Calu3 (cell line): Measurements from ENCODE around the gene SDC1. TPM values are rescaled to one million over a fixed set of nuclear protein-coding genes. Genes with fewer than 3 reads are reported as not detected.

ENCODE experiments used
- BruUV-seq: library from RNA; stranded (reverse); fragments of 400-500 nt; replicated peaks from 2 replicates; lab custom pipeline; 2021; lab: Mats Ljungman, UMichigan
- CTCF ChIA-PET: fragments of 300-600 bp; sonication (Branson Sonifier 250); formaldehyde crosslinking; loops from one replicate; lab custom pipeline; 2022; ENCODE audit warnings: antibody characterized with exemption; lab: Charles Lee
- DNase-seq: peaks from one replicate; pipeline ENCODE4 v3.0.0; 2022
- H3K27ac Mint-ChIP-seq: one replicate; pipeline ENCODE4 v1.8.0; 2022; ENCODE audit warnings: mixed read lengths; ENCODE audit not compliant: unreplicated experiment
- H3K27me3 Mint-ChIP-seq: one replicate; pipeline ENCODE4 v1.8.0; 2022; ENCODE audit warnings: mixed read lengths; ENCODE audit not compliant: unreplicated experiment
- H3K36me3 Mint-ChIP-seq: one replicate; pipeline ENCODE4 v1.8.0; 2022; ENCODE audit warnings: mild to moderate bottlenecking, moderate library complexity, mixed read lengths; ENCODE audit not compliant: insufficient read depth, unreplicated experiment
- H3K4me1 Mint-ChIP-seq: one replicate; pipeline ENCODE4 v1.8.0; 2022; ENCODE audit warnings: mild to moderate bottlenecking, low read depth, mixed read lengths; ENCODE audit not compliant: unreplicated experiment
- H3K4me3 Mint-ChIP-seq: one replicate; pipeline ENCODE4 v1.8.0; 2022; ENCODE audit warnings: mild to moderate bottlenecking, low read depth, moderate library complexity, mixed read lengths; ENCODE audit not compliant: unreplicated experiment
- H3K9me3 Mint-ChIP-seq: one replicate; pipeline ENCODE4 v1.8.0; 2022; ENCODE audit warnings: low read depth, mixed read lengths; ENCODE audit not compliant: unreplicated experiment
- intact Hi-C: fragments of 100-400 bp; cut with micrococcal nuclease; formaldehyde crosslinking; loops from one replicate; pipeline ENCODE4 v1.10.0; 2022; ENCODE audit not compliant: unreplicated experiment
- total RNA-seq: library from RNA; stranded (reverse); gene quantifications from 2 replicates; pipeline ENCODE4 v1.2.3, GENCODE V29; 2022
- TF ChIP-seq, protein P1 (sequence below): fragments of 200-600 bp; IDR thresholded peaks from one replicate; pipeline ENCODE4 v1.8.0; 2022; ENCODE audit warnings: antibody characterized with exemption; ENCODE audit not compliant: unreplicated experiment

SDC1 gene
- total RNA-seq, 1 experiment from 2014 or later = 118 TPM

DNA sequence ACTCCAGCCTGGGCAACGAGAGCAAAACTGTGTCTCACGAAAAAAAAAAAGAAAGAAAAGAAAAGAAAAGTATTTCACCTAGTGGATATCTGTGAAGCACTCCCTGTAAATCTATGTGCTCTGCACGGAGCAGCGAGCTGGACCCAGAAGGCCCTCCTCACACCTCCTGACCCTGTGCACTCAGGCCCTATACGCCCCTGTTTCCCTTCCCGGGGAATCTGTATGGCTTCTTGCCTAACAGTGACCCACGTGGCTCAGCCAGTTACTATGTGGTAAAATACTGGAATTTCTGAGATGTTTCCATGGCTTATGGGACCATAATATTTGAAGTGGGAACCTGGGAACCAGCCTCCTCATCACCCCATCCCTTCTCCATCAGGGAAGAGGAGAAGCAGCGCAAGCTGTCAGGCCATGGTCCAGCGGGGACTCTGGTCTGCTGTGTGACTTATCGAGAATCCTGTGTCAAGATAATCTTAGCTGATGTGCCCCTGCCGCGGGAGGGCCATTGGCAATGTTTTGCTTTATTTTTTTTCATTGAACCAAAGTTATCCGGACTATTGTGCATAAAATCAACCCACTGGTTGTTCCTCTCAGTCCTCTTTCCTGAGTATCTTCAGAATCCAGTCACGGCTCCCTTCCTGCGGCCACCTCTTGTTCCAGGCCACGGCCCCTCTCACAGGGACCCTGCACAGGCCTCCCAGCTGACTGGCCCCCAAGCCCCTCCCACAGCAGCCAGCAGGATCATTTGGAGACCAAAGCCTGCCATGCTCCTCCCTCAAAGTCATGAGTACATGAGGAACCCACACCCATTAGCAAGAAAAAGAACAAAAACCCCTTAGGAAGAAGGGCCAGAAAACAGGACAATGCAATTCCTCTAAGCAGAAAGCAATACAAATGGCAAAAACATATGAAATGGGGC lies 30.6 kb downstream of the SDC1 start:
- CTCF ChIA-PET = interaction anchor here (0.7 to 0.9 kb wide), 3 partner anchors 11 to 39 kb away, joined by 3 to 4 read pairs (median 3); no protein-coding TSS in a partner anchor
- Mint-ChIP-seq H3K4me1 (peaks cover 40% of the 10 kb centered on the region), H3K27me3 (no peaks in the 10 kb centered on the region), H3K36me3 (peaks cover 9% of the 10 kb centered on the region), H3K4me3 (no peak overlapping the region), H3K27ac (no peak overlapping the region), H3K9me3 (no peaks in the 10 kb centered on the region)
- DNase-seq = no peak
- intact Hi-C loops = no loop called here
- TF ChIP-seq, protein P1, sequence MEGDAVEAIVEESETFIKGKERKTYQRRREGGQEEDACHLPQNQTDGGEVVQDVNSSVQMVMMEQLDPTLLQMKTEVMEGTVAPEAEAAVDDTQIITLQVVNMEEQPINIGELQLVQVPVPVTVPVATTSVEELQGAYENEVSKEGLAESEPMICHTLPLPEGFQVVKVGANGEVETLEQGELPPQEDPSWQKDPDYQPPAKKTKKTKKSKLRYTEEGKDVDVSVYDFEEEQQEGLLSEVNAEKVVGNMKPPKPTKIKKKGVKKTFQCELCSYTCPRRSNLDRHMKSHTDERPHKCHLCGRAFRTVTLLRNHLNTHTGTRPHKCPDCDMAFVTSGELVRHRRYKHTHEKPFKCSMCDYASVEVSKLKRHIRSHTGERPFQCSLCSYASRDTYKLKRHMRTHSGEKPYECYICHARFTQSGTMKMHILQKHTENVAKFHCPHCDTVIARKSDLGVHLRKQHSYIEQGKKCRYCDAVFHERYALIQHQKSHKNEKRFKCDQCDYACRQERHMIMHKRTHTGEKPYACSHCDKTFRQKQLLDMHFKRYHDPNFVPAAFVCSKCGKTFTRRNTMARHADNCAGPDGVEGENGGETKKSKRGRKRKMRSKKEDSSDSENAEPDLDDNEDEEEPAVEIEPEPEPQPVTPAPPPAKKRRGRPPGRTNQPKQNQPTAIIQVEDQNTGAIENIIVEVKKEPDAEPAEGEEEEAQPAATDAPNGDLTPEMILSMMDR = no peak
- no TSS peak for BruUV-seq

DNA sequence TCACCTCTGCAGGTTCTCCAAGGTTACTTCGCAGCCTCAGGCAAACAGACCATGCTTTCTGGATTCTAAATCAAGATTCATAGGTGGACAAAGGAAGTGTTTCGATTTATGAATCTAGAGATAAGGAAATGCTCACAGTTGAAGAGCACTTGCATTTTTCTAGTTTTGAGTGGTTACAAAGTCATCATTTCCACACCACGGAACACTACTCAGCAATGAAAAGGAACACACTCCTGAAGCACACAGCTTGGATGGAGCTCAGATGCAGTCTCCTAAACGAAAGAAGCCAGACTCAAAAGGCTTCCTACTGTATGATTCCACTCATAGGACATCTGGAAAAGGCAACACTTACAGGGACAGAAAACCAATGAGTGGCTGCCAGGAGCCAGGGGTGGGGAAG lies 31.7 kb downstream of the SDC1 start:
- CTCF ChIA-PET = interaction anchor here (0.7 to 0.9 kb wide), 2 partner anchors 15 to 58 kb away, joined by 3 read pairs; no protein-coding TSS in a partner anchor
- no peak for DNase-seq
- H3K4me3 Mint-ChIP-seq = no peak overlapping the region
- BruUV-seq = no TSS peak
- H3K36me3 Mint-ChIP-seq = peaks cover 9% of the 10 kb centered on the region
- no peak overlapping the region for H3K27ac Mint-ChIP-seq
- H3K4me1 Mint-ChIP-seq = peaks cover 28% of the 10 kb centered on the region
- H3K9me3 Mint-ChIP-seq = no peaks in the 10 kb centered on the region
- intact Hi-C loops = no loop called here
- TF ChIP-seq, protein P1 = no peak
- H3K27me3 Mint-ChIP-seq = no peaks in the 10 kb centered on the region

DNA sequence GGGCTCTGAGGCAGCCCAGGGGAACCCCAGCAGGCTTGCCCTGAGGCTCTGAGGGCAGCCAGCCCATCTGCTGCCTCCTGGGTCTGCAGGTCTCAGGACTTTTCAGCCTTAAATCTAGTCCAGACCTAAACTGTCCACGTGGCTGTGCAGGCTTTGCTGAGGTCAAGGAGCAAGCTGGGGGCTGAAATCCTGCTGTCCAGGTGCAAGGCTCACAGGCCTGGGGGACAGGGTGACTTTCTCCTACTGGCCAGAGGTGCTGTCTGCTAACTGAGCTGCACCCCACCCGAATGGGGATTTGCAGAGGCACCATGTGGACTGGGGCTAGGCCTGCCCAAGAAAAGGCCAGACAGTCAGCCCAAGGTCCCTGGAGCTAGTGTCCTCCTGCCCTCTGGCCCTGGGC lies 32.1 kb downstream of the SDC1 start:
- H3K27me3 Mint-ChIP-seq = no peaks in the 10 kb centered on the region
- BruUV-seq = no TSS peak
- intact Hi-C loops = no loop called here
- peaks cover 24% of the 10 kb centered on the region for H3K4me1 Mint-ChIP-seq
- no peak overlapping the region for H3K27ac Mint-ChIP-seq
- TF ChIP-seq, protein P1 = no peak
- no peak overlapping the region for H3K4me3 Mint-ChIP-seq
- CTCF ChIA-PET = interaction anchor here (0.9 kb wide), 1 partner anchor 57 kb away, joined by 3 read pairs; no protein-coding TSS in a partner anchor
- H3K36me3 Mint-ChIP-seq = peaks cover 7% of the 10 kb centered on the region
- H3K9me3 Mint-ChIP-seq = no peaks in the 10 kb centered on the region
- DNase-seq = no peak

DNA sequence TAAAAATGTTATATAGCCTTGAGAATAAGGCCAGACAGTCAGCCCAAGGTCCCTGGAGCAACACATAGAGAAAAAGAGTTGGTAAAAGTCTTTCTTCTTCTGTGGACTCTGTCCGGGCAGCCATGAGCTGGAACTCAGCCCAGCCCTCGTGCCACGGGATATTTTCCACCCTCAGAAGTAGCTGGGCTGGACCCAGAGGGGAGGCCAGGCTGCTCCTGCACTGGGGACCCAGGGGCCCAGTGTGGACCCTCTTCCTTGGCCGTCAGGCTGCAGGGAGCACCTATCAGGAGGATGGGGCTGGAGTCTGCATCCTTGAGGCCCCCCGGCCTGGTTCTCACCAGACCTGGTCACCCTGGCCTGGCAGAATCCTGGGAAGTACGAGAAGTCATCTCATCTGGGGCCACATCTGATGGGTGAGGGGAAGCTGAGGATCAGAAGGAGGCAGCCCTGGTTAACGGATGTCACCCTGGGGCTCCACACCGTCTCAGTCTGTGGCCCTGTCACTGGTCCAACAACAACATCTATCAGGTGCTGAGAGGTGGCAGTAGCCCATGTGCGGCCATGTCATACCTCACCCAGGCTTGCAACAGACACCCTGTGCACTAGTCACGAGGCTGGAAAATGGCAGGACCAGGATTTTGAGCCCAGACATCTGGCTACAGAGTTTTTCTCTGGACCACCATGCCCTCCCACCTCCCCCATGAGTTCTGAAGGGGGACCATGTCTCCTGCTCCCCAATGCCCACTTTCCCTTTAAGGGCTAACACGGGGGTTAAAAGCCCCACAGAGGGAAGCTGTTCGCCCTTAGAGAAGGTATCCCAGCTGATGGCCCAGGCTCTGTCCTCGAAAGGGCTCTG lies 33.0 kb downstream of the SDC1 start:
- Mint-ChIP-seq H3K27ac (no peak overlapping the region), H3K27me3 (no peaks in the 10 kb centered on the region), H3K4me3 (no peak overlapping the region), H3K36me3 (peaks cover 5% of the 10 kb centered on the region), H3K4me1 (peaks cover 16% of the 10 kb centered on the region), H3K9me3 (no peaks in the 10 kb centered on the region)
- DNase-seq = no peak
- CTCF ChIA-PET = interaction anchor here (0.6 to 1.1 kb wide), 6 partner anchors 12 to 83 kb away, joined by 3 to 6 read pairs (median 3); no protein-coding TSS in a partner anchor
- intact Hi-C loops = loop anchor here (1.0 kb wide), 2 partner anchors 57 to 89 kb away; no protein-coding TSS in a partner anchor
- TF ChIP-seq, protein P1 = no peak
- no TSS peak for BruUV-seq
